GM23248 (cell line): Measurements from ENCODE around the gene ZNF385A. TPM values are rescaled to one million over a fixed set of nuclear protein-coding genes. Genes with fewer than 3 reads are reported as not detected.

Experiments
- DNase-seq: peaks from one replicate; pipeline ENCODE4 v3.0.0-alpha.2; 2015
- H2AFZ ChIP-seq: fragments of 200-600 bp; sonication (generic); 2 replicates; pipeline ENCODE4 v1.6.1; 2016; ENCODE audit warnings: antibody characterized with exemption
- H3F3A ChIP-seq: fragments of 200-600 bp; sonication (generic); 2 replicates; pipeline ENCODE4 v1.6.1; 2016; ENCODE audit warnings: mild to moderate bottlenecking, antibody characterized with exemption, mixed run types; ENCODE audit not compliant: insufficient read depth
- H3K27ac ChIP-seq: fragments of 200-600 bp; sonication (generic); 2 replicates; pipeline ENCODE4 v1.5.1; 2016; ENCODE audit warnings: mild to moderate bottlenecking
- H3K27me3 ChIP-seq: fragments of 200-600 bp; sonication (generic); replicated peaks from 2 replicates; pipeline ENCODE4 v1.6.1; 2016; ENCODE audit warnings: mild to moderate bottlenecking; ENCODE audit not compliant: insufficient read depth
- H3K36me3 ChIP-seq: fragments of 200-600 bp; sonication (generic); 2 replicates; pipeline ENCODE4 v1.6.1; 2016; ENCODE audit warnings: low read depth, mild to moderate bottlenecking
- H3K4me1 ChIP-seq: fragments of 200-600 bp; sonication (generic); 2 replicates; pipeline ENCODE4 v1.6.1; 2016; ENCODE audit warnings: mild to moderate bottlenecking; ENCODE audit not compliant: insufficient read depth
- H3K4me2 ChIP-seq: fragments of 200-600 bp; sonication (generic); one replicate; pipeline ENCODE4 v1.6.1; 2016; ENCODE audit warnings: mild to moderate bottlenecking; ENCODE audit not compliant: unreplicated experiment
- H3K4me3 ChIP-seq: fragments of 200-600 bp; sonication (generic); 2 replicates; pipeline ENCODE4 v1.5.1; 2016; ENCODE audit warnings: mild to moderate bottlenecking
- H3K79me2 ChIP-seq: fragments of 200-600 bp; sonication (generic); 2 replicates; pipeline ENCODE4 v1.6.1; 2016; ENCODE audit warnings: mild to moderate bottlenecking; ENCODE audit not compliant: insufficient read depth
- H3K9ac ChIP-seq: fragments of 200-600 bp; sonication (generic); 2 replicates; pipeline ENCODE4 v1.6.1; 2016; ENCODE audit warnings: mild to moderate bottlenecking
- H3K9me2 ChIP-seq: fragments of 200-600 bp; sonication (generic); 2 replicates; pipeline ENCODE4 v1.6.1; 2016; ENCODE audit warnings: mixed run types, mild to moderate bottlenecking, moderate library complexity; ENCODE audit not compliant: insufficient read depth
- H3K9me3 ChIP-seq: fragments of 200-600 bp; sonication (generic); one replicate; pipeline ENCODE4 v1.6.1; 2017; ENCODE audit warnings: low read depth
- H4K20me1 ChIP-seq: fragments of 200-600 bp; sonication (generic); 2 replicates; pipeline ENCODE4 v1.6.0; 2016; ENCODE audit not compliant: insufficient read depth
- EZH2 ChIP-seq: fragments of 200-600 bp; sonication (generic); IDR thresholded peaks from 2 replicates; pipeline ENCODE4 v1.6.1; 2018; ENCODE audit warnings: antibody characterized with exemption, mild to moderate bottlenecking; ENCODE audit not compliant: insufficient read depth, poor library complexity, severe bottlenecking
- EZH2phosphoT487 ChIP-seq: fragments of 200-600 bp; sonication (generic); IDR thresholded peaks from 2 replicates; pipeline ENCODE4 v1.6.1; 2018; ENCODE audit warnings: antibody characterized with exemption, moderate library complexity, mild to moderate bottlenecking, low read depth; ENCODE audit not compliant: insufficient read depth
- WGBS, 2 experiments: methylation state at CpG; one replicate each; pipeline ENCODE4 v1.1.6; 2015 to 2017; ENCODE audit warnings: low lambda C conversion rate in 2 of 2, low coverage in 1 of 2; ENCODE audit errors: missing lambda C conversion rate in 2 of 2; 5-methylcytosine and 5-hydroxymethylcytosine counted together
- in situ Hi-C: fragments of 300-500 bp; cut with MboI; formaldehyde crosslinking; loops from 2 replicates; pipeline ENCODE4 v1.15.0; 2020
- polyA plus RNA-seq: library from polyadenylated mRNA; unstranded; fragments of >200 nt; fragmentation: Nextera tagmentation; extraction: Ambion mirVana; gene quantifications from 2 replicates; pipeline ENCODE4 v1.2.1, GENCODE V29; 2016
- total RNA-seq: library from RNA; depleted of rRNA; stranded (reverse); fragments of >200 nt; shearing (Covaris generic); gene quantifications from 2 replicates; pipeline ENCODE4 v1.2.3, GENCODE V29; 2014

The ZNF385A gene
- total and polyA plus RNA-seq, 2 experiments from 2014 or later = 1.8 to 3.1 TPM

DNA sequence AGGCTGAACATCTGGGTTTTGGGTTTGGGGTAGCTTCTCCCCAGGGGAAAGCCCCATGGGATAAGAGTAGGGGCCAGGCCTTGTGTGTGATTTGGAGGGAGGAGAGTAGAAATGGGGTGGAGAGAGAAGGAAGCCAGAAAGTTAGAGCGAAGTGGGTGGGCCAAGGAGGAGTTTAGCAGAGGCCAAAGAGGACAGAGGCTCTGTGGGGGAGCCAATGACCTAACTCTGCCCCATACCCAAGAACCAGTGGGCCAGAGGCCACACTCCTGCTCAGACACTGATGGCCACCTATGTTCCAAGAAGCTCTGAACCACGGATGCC, 9.3 kb downstream of the ZNF385A start:
- in situ Hi-C loops = no loop called here
- H3K4me3 ChIP-seq = no peak overlapping the region
- no peaks in the 10 kb centered on the region for H3K36me3 ChIP-seq
- no peaks in the 10 kb centered on the region for H3K79me2 ChIP-seq
- H3K4me2 ChIP-seq = no peak overlapping the region
- no peaks in the 10 kb centered on the region for H3K4me1 ChIP-seq
- no peaks in the 10 kb centered on the region for H3K27me3 ChIP-seq
- no peak overlapping the region for H3K27ac ChIP-seq
- no peak overlapping the region for H3K9ac ChIP-seq
- TF ChIP-seq EZH2 (no peak), EZH2phosphoT487 (no peak)
- H3K9me2 ChIP-seq = no peaks in the 10 kb centered on the region
- peaks cover 9% of the 10 kb centered on the region; the same call in 1 of the 2 replicates for H3F3A ChIP-seq
- H2AFZ ChIP-seq = no peak overlapping the region
- WGBS, 2 experiments = 21 to 37% methylated on average over 2 of the region's 2 CpGs
- DNase-seq = no peak
- H4K20me1 ChIP-seq = no peaks in the 10 kb centered on the region
- H3K9me3 ChIP-seq = no peaks in the 10 kb centered on the region

DNA sequence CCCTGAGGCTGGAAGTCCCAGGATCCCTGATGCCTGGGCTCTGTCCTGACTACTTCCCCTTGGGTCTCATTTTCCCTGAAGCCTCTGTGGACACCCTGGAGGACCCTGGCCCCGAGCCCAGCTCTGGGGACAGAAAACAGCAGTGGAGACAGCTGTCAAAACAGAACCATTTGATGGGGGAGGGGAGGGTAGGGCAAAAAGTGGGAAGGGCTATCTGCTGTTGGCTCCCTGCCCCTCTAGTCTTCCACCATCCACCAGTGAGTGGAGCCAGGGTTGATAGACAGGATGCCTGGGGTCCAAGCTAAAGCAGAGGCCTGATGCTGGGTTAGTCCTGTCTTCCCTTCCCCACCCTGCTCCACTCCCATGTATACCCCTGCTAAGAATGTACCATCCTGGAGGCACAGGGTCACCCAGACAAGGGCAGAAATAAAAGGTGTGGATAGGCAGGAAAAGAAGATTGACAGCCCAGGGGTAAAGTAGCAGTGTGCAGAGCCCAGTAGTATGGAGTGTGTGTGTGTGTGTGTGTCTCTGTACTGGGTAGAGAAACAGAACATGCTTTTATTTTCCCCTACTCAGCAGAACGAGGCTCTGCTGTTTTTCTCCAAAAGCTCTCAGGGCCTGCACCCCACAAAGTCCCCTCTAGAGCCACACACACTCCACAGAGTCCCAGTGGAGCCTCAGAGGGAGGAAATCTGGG, 9.8 kb downstream of the ZNF385A start:
- H3K27ac ChIP-seq = no peak overlapping the region
- no peak overlapping the region for H3K4me3 ChIP-seq
- 0 out of 2 replicates have a peak, but pooled peaks cover 1% of the 10 kb centered on the region for H3K4me1 ChIP-seq
- H3K9me2 ChIP-seq = no peaks in the 10 kb centered on the region
- no peak overlapping the region for H3K4me2 ChIP-seq
- TF ChIP-seq EZH2phosphoT487 (no peak), EZH2 (no peak)
- H3K9me3 ChIP-seq = no peaks in the 10 kb centered on the region
- no peaks in the 10 kb centered on the region for H3K36me3 ChIP-seq
- in situ Hi-C loops = no loop called here
- DNase-seq = no peak
- 30 to 34% methylated on average over 2 of the region's 2 CpGs for WGBS, 2 experiments
- no peak overlapping the region for H3K9ac ChIP-seq
- peaks cover 9% of the 10 kb centered on the region; the same call in 1 of the 2 replicates for H3F3A ChIP-seq
- H2AFZ ChIP-seq = no peak overlapping the region
- H3K27me3 ChIP-seq = no peaks in the 10 kb centered on the region
- no peaks in the 10 kb centered on the region for H3K79me2 ChIP-seq
- no peaks in the 10 kb centered on the region for H4K20me1 ChIP-seq

DNA sequence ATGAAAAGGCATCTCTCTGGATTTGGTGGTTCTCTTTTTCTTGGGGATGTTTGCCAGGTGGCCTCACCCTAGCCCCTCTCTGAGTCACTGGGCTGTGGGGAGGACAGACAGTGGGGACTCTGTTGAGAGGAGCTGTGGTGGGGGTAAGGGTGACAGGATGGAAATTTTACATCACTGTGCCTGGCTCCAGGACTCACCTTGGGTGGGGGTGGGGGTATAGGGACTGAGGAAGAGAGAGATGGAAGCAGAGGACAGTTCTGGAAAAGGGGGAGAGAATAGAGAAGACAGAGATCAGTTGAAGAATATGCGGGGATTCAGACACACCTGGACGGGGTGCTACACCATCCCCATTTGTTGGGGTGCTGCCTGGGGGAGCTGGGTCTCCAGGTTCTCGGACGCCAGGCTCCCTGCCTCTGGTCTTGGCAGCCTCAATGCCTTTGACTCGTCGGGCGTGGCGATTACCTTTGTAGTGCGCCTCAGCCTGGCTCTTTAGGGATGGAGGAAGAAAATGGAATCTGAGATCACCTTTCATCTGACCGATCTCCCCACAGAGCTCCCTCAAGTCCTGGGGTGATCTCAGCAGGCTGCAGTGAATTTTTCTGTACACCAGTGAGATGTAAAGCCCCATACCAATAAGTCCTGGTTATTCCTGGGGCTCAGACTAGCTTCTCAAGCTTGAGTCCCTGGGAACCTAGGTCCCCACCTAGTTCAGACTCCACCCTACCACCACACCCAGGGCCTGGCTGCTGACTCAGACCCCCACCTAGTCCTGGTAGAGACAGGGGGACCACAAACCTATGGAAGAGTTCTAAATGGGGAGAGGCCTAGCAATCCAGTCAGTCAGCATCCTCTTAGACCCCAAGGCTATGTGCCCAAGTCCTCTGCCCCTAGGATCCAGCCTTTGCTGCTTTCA, 10.6 kb downstream of the ZNF385A start:
- WGBS, 2 experiments = 94 to 95% methylated on average over 10 of the region's 10 CpGs
- H4K20me1 ChIP-seq = no peaks in the 10 kb centered on the region
- no peaks in the 10 kb centered on the region for H3K36me3 ChIP-seq
- no peak overlapping the region for H3K4me3 ChIP-seq
- no peak overlapping the region for H3K4me2 ChIP-seq
- no peak overlapping the region for H3K27ac ChIP-seq
- H3K9me2 ChIP-seq = no peaks in the 10 kb centered on the region
- H3K27me3 ChIP-seq = no peaks in the 10 kb centered on the region
- peaks cover 10% of the 10 kb centered on the region for H3K4me1 ChIP-seq
- H3K79me2 ChIP-seq = no peaks in the 10 kb centered on the region
- peaks cover 14% of the 10 kb centered on the region for H3F3A ChIP-seq
- H3K9me3 ChIP-seq = no peaks in the 10 kb centered on the region
- TF ChIP-seq EZH2 (no peak), EZH2phosphoT487 (no peak)
- no peak overlapping the region for H3K9ac ChIP-seq
- no peak overlapping the region for H2AFZ ChIP-seq
- no peak for DNase-seq
- in situ Hi-C loops = no loop called here

DNA sequence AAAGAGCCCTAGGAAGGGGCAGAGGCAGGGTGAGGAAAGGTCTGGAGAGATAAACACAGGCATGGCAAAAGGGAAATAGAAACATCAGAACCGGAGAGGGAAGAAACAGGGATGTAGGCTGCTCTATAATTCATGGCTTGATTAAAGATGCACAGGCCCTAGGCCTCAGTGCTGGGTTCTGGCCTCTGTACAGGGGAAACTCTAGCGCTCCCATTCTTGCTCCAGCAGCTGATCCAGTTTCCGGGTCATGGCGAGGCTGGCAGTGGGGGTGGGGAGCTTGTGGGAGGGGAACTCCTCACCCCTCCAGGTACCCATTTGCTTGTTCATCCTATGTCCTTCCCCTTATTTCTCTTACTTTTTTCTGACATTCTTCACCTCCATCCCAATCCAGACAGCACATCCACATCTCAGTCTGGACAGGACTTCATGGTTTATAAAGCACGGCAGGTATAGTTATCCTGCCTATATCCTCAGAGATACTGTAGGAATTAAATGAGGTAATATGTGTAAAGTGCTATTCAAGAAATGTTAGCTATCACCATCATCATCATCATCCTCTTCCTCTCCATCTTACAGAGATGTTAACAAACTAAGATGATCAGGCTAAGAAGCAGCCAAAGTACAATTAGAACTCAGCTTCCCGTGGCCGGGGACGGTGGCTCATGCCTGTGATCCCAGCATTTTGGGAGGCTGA, 12.3 kb downstream of the ZNF385A start:
- H3K27ac ChIP-seq = no peak overlapping the region
- no peaks in the 10 kb centered on the region for H3K36me3 ChIP-seq
- DNase-seq = no peak
- no peak overlapping the region for H2AFZ ChIP-seq
- in situ Hi-C loops = no loop called here
- H3F3A ChIP-seq = peaks cover 18% of the 10 kb centered on the region
- no peaks in the 10 kb centered on the region for H3K79me2 ChIP-seq
- TF ChIP-seq EZH2phosphoT487 (no peak), EZH2 (no peak)
- no peaks in the 10 kb centered on the region for H3K27me3 ChIP-seq
- no peaks in the 10 kb centered on the region for H4K20me1 ChIP-seq
- 63 to 70% methylated on average over 8 of the region's 8 CpGs for WGBS, 2 experiments
- H3K4me2 ChIP-seq = no peak overlapping the region
- H3K9ac ChIP-seq = no peak overlapping the region
- H3K9me2 ChIP-seq = no peaks in the 10 kb centered on the region
- H3K4me3 ChIP-seq = no peak overlapping the region
- H3K4me1 ChIP-seq = peaks cover 15% of the 10 kb centered on the region
- no peaks in the 10 kb centered on the region for H3K9me3 ChIP-seq
